ENCODE data around the gene PNPLA2. TPM values are rescaled to one million over a fixed set of nuclear protein-coding genes. Genes with fewer than 3 reads are reported as not detected.

Gene PNPLA2
- polyA plus RNA-seq, 4 donors, result 38.2 to 87.6 (median 68.0) TPM

GRCh38 chr11:854601-855329 lies 36.1 kb downstream of the PNPLA2 start:
- DNase-seq (ENCODE audit: low read depth in 4 of 4, low spot score in 2 of 4), result no peak

GRCh38 chr11:855330-855674 lies 36.6 kb downstream of the PNPLA2 start:
- DNase-seq (ENCODE audit: low read depth in 4 of 4, low spot score in 2 of 4), result no peak

- DNase-seq (ENCODE audit: low read depth in 4 of 4, low spot score in 2 of 4), result no peak
Observed at GRCh38 chr11:855796-856195, 37.1 kb downstream of the PNPLA2 start.

GRCh38 chr11:856397-856796 lies 37.7 kb downstream of the PNPLA2 start:
- DNase-seq (ENCODE audit: low read depth in 4 of 4, low spot score in 2 of 4), result no peak

- DNase-seq (ENCODE audit: low read depth in 4 of 4, low spot score in 2 of 4), result no peak
Observed at GRCh38 chr11:858053-858761, 39.5 kb downstream of the PNPLA2 start.

- DNase-seq (ENCODE audit: low read depth in 4 of 4, low spot score in 2 of 4), result no peak
Observed at GRCh38 chr11:858762-859339, 40.1 kb downstream of the PNPLA2 start.

- DNase-seq (ENCODE audit: low read depth in 4 of 4, low spot score in 2 of 4), result peak in 2 of 4 donors; percentile 50 to 62
Observed at GRCh38 chr11:859394-860131, 40.8 kb downstream of the PNPLA2 start.

- DNase-seq (ENCODE audit: low read depth in 4 of 4, low spot score in 2 of 4), result no peak
Observed at GRCh38 chr11:860234-861104, 41.8 kb downstream of the PNPLA2 start.

- DNase-seq (ENCODE audit: low read depth in 4 of 4, low spot score in 2 of 4), result no peak
Observed at GRCh38 chr11:861105-861479, 42.4 kb downstream of the PNPLA2 start.

- no peak for DNase-seq (ENCODE audit: low read depth in 4 of 4, low spot score in 2 of 4)
Observed at GRCh38 chr11:862081-862661, 43.5 kb downstream of the PNPLA2 start.

- no peak for DNase-seq (ENCODE audit: low read depth in 4 of 4, low spot score in 2 of 4)
Observed at GRCh38 chr11:862696-863022, 43.9 kb downstream of the PNPLA2 start.

- DNase-seq (ENCODE audit: low read depth in 4 of 4, low spot score in 2 of 4), result no peak
Observed at GRCh38 chr11:863023-863909, 44.6 kb downstream of the PNPLA2 start.

GRCh38 chr11:863910-864827 lies 45.5 kb downstream of the PNPLA2 start:
- no peak for DNase-seq (ENCODE audit: low read depth in 4 of 4, low spot score in 2 of 4)

- no peak for DNase-seq (ENCODE audit: low read depth in 4 of 4, low spot score in 2 of 4)
Observed at GRCh38 chr11:864898-865297, 46.2 kb downstream of the PNPLA2 start.

GRCh38 chr11:865462-866430 lies 47.0 kb downstream of the PNPLA2 start:
- DNase-seq (ENCODE audit: low read depth in 4 of 4, low spot score in 2 of 4), result no peak

GRCh38 chr11:866481-866880 lies 47.8 kb downstream of the PNPLA2 start:
- no peak for DNase-seq (ENCODE audit: low read depth in 4 of 4, low spot score in 2 of 4)

- no peak for DNase-seq (ENCODE audit: low read depth in 4 of 4, low spot score in 2 of 4)
Observed at GRCh38 chr11:867856-868358, 49.2 kb downstream of the PNPLA2 start.

All from left renal cortex interstitium (tissue), 4 donors.